ENCODE data around the gene MPPED2.

GRCh38 chr11:30594646-30595411 lies 8.7 kb upstream of the MPPED2 start:
- TF ChIP-seq EP300 (IDR thresholded peaks at IDR 0.05) (no peak), POLR2AphosphoS5 (IDR thresholded peaks at IDR 0.05) (no peak)
